NCI-H2227 (cell line): ENCODE results near the gene SMARCA1.

Source experiments
- DNase-seq: peaks from one replicate; lab custom pipeline; 2025; ENCODE audit not compliant: unreplicated experiment; lab: John Stamatoyannopoulos, UW

SMARCA1 gene

DNA sequence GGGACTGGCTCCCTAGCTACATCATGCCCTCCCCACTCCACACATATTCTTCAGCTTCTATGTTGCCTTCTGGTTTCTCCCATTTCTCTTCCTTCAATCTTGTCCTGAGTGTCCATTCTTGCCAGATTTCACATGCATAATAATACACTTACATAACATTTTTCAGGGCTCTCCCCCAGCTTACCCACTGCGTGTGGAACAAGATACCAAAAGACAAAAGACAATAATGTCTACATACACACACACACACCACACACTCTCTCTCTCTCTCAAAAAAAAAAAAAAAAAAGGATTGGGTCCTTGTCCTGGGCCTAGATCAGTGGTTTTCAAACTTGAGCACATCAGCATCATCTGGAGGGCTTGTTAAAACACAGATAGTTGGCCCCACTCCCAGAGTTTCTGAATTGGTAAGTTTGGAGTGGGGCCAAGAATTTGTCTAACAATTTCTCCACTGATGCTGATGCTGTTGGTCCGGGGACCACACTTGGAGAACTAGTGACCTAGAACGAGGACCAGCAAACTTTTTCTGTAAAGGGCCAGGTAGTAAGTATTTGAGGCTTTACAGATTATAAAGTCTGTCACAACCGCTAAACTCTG is 6.5 kb upstream of the SMARCA1 start:
- no peak for DNase-seq

DNA sequence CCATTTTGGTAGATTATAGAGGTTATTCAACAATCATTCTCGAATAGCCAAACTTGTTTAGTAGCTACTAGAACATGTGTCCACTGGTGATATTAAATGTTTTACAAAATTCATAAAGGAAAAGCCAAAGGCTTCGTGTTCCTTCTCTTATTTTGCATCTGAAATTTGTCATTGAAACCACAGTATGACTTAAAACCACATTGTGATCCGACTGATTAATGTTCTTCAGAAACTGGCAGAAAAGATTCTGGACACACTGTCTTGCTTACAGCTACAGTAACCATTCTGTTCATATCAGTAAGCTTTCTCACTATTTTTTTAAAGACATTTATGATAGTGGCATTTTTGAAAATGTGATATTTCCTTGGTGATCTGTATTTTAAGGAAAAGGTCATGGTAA is 2.6 kb upstream of the SMARCA1 start:
- DNase-seq = no peak

DNA sequence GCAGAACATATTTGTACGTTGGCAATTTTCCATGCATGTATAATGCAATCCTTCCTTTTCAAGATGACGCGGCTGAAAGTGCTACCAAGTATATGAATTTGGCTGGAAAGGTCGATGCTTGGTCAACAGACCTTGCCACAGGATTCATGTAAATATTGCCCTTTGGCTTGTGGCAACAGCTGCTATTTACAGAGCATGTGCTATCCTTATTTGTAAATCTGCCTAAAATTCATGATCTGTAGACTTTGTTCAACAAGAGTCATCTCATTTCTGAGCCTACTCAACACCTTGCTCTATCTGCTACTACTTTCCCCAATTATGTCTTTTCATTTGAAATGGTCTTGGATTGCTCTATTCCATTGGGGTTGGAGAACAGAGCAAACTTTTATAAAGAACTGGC is 1.9 kb upstream of the SMARCA1 start:
- no peak for DNase-seq

DNA sequence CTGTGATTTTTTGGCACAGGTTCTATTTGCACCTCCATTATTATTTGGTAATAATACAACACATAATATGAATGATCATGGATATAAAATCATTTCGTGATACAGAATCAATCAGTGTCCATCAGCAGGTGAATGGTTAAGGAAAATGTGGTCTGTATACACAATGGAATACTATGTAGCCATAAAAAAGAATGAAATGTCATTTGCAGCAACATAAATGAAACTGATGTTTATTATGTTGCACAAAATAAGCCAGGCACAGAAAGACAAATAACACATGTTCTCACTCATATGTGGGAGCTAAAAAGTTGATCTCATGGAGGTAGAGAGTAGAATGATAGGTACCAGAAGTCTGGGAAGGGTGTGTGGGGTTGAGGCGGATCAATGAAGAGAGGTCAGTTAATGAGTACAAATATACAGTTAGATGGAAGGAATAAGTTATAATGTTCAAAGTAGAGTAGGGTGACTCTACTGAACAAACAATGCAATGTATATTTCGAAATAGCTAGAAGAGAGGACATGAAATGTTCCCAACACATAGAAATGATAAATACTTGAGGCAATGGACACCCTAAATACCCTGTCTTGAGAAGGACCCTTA is 1.1 kb upstream of the SMARCA1 start:
- DNase-seq = no peak

DNA sequence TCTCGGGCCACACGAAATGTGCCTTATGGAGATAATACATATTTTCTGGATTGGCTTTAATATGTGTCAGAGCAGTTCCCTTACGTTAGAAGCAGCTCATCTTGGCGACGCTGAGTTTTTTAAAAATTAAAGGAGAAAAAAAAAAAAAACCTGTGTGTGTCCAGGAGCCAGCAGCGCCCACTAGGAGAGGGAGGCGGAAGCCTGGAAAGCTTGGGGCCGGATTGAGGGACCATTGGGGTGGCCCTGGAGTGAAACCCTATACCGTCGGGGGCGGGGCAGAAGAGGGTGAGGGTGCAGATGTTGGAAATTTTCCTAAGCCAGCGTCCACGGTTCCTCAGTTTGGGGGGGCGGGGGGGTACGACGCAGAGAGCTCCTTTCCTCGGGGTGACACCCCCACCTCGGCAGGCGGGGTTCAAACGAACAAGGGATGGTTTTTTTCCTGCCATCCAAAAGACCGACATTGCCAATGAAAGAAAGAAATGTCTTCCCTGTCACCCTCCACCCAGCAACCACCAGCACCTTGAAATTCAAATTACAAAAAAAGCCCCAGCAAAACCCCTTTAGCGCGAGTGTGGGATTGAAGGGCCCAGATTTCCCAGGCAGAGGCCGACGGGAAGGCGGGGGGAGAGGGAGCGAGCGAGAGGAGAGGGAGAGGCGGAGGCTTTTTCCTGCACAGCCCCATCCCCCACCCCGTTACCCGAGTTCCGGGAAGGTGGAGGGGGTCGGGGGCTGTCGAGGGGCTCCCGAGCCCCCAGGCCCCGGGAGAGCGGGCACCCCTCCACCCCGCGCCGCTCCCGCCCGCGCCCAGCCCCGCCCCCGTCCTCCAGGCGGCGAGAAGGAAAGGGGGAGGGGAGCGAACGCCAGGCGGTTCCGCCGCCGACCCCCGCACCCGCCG is 859 bp downstream of the SMARCA1 start:
- DNase-seq = peak; percentile 76

DNA sequence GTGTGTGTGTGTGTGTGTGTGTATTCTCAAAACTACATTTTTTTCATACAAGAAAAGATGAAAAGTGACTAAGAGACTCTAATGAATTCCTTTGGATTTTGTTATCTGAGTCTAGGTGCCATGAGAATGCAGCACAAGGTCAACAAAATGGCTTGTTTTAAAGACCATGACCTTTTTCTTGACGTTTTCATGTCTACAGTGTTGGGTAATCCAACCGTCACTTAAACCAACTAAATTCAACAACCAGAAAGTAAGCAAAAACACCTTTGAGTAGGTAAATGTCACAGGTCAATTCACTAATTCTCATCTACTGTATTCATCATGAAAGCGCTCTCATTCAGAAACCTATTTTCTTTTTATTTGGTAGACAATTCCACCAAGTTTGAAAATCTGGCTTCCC is 3.1 kb downstream of the SMARCA1 start:
- no peak for DNase-seq

DNA sequence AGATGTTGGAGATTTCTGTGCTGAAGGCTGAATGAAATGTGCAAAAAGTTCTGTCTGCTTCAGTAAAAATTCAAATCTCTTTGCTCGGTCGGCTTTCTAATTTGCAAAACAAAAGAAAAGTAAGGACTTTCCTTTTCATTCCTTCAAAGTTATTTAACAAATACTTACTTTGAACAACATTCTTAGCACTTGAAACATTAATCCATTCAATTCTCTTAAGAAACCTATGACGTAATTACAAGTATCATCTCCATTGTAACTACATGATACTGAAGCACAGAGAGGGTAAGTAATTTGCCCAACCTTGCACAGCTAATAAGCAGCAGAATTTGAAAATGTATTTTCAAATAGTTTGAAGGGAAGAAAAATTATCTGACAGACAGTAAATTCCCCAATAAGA is 6.9 kb downstream of the SMARCA1 start:
- no peak for DNase-seq

DNA sequence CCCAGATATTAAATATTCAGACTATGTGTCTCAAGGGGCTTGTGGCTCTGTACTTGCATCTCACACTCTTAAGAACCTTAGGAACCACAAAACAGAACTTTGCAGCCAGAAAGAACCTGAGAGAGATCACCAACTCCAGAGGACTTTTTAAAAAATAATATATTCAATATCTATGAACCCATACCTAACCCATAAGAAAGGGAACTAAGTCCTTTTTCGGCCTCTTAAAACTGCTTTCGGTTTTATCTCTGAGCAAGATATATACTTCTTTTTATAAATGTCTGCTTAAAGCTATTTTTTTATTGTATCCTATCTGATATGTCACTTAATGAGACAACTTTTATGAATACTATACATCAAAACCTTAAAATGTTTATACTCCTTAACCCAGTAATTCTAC is 10.9 kb downstream of the SMARCA1 start:
- DNase-seq = no peak

DNA sequence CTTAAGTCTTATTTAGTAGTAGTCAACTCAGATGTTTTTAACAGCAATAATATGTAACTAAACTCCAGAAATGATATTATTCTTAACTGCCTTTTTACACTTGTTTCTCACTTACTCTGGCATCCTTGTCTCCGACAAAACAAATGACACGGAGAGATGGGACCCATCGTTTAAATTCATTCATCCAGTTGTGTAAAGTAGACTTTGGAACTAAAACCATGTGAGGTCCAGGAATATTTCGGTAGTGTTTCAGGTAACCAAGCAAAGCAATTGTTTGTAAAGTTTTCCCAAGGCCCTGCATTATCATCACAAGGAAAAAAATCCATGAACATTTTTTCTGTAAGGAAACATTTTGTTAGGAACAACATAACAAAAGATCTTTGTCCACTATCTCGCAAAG is 11.6 kb downstream of the SMARCA1 start:
- no peak for DNase-seq

DNA sequence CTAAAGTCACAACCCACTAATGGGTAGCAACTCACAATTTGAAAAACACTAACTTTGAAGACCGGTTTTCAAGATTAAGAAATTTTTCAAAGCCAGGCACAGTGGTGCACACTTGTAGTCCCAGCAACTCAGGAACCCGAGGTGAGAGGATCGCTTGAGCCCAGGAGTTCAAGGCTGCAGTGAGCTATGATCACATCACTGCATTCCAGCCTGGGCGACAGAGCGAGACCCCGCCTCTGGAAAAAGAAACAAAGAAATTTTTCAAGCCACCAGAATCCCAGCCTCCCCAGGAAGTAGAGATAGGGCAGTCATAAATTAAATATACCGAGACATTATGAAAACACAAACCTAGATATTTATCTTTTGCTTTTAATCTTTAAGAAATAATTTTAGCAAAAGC is 13.0 kb downstream of the SMARCA1 start:
- no peak for DNase-seq

DNA sequence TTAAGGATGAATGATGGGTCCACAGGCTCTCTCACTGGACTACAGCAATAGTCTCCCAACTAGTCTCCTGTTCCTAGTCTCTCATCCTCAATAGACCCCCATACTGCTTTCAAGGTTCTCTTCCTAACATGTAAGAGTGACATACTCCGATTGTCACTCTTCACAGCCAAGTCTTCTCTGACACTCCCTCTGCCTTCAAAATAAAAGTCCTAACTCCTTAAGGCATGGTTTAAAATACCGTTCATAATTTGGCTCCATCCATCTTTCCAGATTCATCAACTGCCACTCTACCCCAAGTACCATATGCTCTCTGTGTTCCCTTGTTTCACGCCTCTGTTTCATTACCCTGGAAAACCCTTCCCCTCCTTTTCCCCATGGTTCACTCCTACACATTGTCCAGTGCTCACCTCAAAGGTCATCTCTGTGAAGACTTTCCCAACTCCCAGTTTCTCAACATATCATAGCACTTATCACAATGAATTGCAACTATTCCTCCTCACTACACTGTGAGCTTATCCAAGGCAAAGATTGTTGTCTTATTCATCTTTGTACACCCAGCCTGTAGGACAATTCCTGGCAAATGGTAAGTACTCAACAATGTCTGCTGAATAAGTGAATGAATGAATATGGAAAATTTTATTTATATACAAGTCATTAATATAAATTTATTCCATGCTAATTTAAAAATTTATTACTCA is 26.0 kb downstream of the SMARCA1 start:
- no peak for DNase-seq

DNA sequence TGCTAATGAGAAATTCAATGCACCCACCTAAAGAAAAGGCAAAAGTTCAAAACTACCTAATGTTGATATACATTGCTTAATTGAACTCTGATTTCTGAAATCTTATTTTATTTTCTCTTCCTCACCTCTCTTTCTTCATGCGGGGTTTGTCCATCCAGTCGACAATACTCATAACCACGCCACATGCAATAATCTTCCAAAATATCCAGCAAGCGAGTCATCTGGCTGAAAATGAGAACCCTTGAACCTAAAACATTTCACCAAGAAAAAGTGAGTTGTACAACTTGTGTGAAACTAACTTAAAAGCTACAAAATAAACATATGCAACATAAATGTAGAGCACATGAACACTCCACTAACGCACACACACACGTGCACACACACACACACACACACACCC is 26.7 kb downstream of the SMARCA1 start:
- no peak for DNase-seq

DNA sequence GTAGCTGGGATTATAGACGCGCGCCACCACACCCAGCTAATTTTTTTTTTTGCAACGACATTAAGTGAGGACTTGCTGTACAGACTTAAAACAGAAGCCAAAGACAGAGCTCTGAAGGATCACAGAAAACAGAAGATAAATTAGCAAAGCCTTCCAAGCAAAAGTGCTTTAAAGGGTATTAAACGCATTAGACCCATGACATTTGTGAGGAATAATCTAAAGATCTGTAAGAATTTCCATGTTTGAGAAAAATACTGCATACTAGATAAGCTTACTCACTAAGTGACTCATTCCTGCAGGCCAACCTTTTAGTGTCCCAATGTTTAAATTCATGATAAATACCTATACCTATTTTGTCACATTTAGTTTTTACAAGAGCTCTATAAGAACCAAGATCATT is 27.4 kb downstream of the SMARCA1 start:
- no peak for DNase-seq

DNA sequence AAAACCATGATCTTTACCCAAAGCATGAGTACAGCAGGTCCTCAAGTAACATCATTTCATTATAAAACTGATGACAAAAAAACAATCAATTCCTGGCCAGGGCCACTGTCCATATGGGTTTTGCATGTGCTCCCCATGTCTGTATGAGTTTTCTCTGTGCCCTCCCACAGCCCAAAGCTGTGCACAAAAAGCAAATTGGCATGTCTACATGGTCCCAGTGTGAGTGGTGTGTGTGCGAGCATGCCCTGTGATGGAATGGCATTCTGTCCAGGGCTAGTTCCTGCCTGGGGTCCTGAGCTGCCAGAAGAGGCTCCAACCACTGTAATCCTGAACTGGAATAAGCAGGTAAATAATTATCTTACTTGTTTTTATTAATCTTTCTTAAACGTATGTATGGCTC is 28.4 kb downstream of the SMARCA1 start:
- no peak for DNase-seq

DNA sequence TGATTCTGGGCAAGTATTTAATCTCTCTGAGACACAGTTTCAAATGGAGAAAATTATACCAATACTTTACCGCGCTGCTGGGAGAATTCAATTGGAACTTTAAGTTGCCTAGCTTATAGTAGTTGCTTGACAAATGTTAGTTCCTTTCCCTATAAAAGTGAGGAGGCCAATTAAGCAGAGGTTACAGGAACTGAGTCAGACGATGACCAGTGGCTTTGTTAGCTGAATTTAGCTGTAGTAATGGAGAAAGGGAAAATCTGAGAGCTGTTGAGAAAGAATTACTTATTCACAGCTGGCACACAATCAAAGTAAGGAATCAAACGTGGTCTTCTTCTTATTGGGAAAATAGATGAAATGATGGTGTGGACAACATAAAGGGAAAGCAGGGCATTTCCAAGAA is 29.6 kb downstream of the SMARCA1 start:
- DNase-seq = no peak

DNA sequence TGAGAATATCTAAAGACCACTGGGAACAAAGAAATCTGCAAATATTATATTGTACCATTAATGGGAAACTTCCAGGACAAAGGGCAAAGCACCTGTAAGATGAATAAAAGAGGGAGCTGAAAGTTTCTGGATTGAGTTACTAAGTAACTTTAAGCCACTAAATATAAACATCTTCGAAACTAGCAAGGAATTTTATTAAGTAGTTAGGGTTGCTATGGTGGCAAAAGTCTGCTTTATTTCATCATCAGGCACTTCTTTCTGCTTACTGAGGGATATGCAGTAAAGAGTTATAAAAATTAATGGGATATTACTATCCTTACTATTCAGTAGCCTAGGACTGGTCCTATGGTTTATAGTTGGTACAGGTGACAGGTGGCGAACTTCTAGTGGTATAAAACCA is 33.0 kb downstream of the SMARCA1 start:
- no peak for DNase-seq

DNA sequence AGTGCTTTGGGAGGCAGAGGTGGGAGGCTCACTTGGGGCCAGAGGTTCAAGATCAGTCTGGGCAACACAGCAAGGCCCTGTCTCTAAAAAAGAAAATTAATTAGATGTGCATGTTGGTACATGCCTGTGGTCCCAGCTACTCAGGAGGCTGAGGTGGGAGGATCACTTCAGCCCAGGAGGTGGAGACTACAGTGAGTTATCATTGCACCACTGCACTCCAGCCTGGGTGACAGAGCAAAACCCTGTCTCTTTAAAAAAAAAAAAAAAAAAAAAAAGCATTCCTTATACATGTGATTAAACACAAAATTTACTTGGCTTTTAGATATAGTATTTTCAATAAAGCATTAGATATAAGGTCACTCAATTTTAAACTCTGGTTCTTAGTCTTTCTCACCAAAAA is 34.9 kb downstream of the SMARCA1 start:
- no peak for DNase-seq

DNA sequence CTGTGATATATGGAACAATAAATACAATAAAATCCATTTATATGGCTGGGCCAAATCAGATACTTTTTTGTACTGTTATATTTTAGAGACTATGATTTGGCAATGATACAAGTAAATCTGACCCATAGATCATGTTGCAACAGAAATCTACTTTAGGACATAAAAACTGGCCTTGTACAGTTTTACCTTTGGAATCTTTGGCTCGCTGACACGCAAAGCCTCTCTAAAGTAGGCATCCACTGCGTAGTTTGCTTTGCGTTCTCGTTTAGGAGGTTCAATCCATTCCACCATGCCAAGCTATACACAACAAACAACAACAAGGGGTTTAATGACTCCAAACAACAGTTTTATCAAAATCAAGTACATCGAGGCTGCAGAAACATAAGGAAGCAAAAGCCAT is 42.4 kb downstream of the SMARCA1 start:
- DNase-seq = no peak

DNA sequence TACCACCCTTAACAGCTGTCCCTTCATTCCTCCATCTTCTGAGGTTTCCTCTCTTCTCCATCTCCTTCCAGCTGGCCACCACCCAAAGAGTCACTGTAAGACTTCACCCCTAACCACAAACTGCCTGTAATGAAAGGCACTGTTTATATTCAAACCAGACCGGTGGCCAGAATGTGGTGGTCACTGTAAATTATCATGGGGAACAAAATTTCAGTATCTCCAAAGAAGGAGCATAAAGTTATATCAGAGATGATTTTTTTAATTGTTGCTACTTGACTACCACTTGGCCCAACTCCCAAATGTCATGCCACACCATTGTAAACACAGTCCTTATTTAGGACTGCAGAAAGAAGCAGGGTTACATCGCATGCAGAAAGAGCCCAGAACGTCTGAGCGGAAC is 44.8 kb downstream of the SMARCA1 start:
- no peak for DNase-seq

DNA sequence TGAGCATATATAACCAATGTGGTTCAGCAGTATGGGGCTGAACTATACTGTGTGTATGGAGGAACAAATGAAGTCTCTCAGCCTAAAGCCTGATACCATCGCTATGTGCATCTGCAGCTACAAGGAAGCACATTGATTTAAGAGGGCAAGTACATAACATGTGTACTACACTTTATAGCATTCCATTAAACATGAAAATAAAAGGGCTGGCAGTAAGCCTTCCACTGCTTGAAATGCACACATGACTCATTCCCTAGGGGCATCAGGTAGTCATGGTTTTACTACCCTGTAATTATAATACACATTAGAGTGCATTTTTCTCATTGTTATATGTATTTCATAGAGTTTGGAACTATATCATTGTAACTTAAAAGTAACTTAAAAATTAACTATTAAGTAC is 51.2 kb downstream of the SMARCA1 start:
- no peak for DNase-seq

DNA sequence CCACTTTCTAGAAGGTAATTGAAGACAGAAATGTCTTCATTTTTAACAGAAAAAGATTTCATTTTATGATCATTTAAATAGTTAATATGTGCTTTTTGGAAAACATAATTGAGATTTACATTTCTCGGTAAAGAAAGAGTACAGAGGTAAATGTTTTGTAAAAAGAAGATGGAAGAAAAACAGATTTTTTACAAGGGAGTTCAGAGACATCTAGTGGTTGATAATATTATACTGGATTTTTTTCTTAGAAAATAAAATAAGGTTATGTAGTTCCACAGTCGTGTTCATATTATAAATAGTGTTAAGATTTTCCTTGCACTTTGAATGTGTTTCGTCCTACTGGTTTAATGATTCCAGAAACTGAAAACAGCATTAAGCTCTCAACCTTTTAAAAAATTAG is 60.6 kb downstream of the SMARCA1 start:
- no peak for DNase-seq
